HG03095 (cell line): ENCODE results near the gene FUCA2.
A peak's percentile ranks its signal among the peaks of the same experiment; 100 is the strongest.
"Not testable (repeated sequence)": the region's sequence is repeated elsewhere in the genome, so short reads cannot be mapped to it uniquely, and the experiment has no call there.

Experiments used
- ATAC-seq: cut with Tn5 transposase; IDR thresholded peaks from one replicate; pipeline ENCODE4 v1.9.1; 2021; ENCODE audit warnings: moderate library complexity; ENCODE audit not compliant: unreplicated experiment

Gene FUCA2

GRCh38 chr6:143505111-143505510, 6.4 kb downstream of the FUCA2 start:
- ATAC-seq = no peak

DNA sequence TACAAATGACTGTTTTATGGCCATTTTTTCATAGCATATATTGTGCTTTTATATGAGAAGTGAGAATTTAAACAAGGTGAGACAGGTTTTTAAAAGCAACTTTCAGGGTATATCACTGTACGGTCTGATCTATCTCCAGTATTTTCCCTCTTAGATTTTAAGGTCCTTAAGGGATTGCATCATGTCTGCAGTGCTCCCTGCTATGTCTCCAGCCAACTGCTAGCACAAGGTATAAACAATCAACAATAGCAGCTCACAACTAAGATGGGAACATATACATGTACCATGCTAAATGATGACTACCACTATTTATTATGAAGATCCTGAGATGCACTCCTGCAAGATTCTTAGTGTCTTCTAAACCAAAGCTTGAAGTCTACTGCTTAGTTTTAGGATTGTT, 7.2 kb downstream of the FUCA2 start:
- no peak for ATAC-seq

GRCh38 chr6:143501851-143502250, 9.7 kb downstream of the FUCA2 start:
- no peak for ATAC-seq

DNA sequence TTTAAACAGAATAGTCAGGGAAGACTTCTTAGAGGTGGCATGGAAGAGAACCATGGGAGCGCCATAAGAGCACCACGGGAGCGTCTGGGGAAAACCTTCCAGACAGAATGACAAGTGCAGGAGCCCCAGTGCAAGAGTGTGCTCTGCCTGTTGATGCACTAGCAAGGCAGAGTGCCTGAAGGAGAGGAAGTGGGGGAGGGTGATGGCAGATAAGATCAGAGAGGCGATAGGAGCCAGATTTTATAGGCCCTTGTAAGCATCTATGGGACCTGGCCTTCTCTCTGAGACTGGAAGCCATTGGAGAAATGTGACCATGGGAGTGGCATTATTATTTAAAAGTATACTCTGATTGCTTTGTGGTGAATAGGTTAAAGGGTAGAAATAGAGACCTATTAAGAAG, 13.1 kb downstream of the FUCA2 start:
- ATAC-seq = no peak

GRCh38 chr6:143496974-143497373, 14.5 kb downstream of the FUCA2 start:
- no peak for ATAC-seq

DNA sequence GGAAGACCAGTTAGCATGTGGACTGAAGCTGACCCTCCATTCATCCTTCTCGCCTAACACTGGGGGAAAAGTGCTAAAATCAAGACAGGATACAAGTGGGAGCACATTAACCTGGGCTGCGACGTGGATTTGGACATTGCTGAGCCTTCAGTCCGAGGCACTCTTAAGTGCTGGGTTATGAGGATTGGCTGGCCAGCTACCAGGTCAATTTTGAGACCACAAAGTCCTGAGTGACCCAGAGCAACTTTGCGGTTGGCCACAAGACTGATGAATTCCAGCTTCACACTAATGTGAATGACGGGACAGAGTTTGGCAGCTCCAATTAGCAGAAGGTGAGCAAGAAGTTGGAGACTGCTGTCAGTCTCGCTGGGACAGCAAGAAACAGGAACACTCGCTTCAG, 20.7 kb downstream of the FUCA2 start:
- ATAC-seq = no peak

DNA sequence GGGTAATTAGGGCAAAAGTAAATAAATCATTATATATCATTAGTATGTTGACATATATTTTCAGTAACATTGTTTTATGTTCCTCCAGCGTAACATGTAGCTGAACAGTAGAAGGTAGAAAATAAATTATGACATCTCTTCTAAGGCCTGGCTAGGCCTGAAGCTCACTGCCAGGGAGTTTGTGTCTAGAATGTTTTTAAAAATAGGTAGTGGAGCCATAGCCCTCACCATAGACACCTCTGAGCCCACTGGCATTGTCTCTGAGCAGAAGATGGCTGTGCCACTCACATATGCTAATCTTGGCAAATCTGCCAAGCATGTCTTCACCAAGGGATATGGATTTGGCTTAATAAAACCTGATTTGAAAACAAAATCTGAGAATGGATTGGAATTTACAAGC, 21.3 kb downstream of the FUCA2 start:
- ATAC-seq = no peak

- no peak for ATAC-seq
Observed at GRCh38 chr6:143486752-143487151, 24.8 kb downstream of the FUCA2 start.

GRCh38 chr6:143485967-143486366, 25.6 kb downstream of the FUCA2 start:
- ATAC-seq = no peak

DNA sequence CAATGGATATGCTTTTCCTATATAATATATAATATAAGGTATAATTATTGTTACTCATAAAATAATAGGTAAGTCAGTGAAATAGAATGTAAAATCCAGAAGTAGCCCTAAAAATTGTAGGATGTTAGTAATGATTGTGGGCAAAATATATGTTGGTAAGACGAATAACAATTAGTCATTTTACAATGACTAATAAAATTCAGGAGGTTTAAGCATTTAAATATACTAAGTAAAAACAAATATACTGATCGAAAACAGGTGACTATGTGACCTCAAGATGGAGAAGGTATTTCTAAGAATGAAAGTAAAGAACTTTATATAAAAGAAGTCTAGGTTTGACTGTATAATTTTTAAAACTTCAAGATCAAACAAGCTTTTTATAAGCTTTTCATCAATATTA, 28.9 kb downstream of the FUCA2 start:
- ATAC-seq = no peak

- ATAC-seq = no peak
Observed at GRCh38 chr6:143478479-143479062, 32.9 kb downstream of the FUCA2 start.

GRCh38 chr6:143476545-143476944, 35.0 kb downstream of the FUCA2 start:
- no peak for ATAC-seq

- ATAC-seq = no peak
Observed at GRCh38 chr6:143471822-143472221, 39.7 kb downstream of the FUCA2 start.

GRCh38 chr6:143468823-143469222, 42.7 kb downstream of the FUCA2 start:
- not testable (repeated sequence) for ATAC-seq

- no peak for ATAC-seq
Observed at GRCh38 chr6:143468026-143468425, 43.5 kb downstream of the FUCA2 start.

DNA sequence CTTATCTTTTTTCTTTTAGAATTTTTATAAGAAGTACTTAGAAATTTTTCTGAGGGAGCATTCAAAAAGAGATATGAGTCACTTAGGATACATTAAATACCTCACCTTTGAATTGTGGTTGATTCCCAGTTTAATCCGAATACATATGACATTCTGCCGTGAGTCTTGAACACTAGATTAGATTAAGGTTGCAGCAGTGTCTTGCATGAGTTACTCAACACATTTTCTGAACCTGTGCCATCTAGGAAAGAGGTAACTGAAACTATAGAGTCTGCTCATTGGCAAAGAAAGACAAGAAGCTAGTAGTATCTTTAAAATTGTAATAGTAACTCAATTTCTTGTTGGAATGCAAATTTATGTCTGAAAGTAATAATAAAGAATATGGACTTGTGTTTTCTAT, 46.0 kb downstream of the FUCA2 start:
- ATAC-seq = no peak

- ATAC-seq = no peak
Observed at GRCh38 chr6:143457563-143458359, 53.8 kb downstream of the FUCA2 start.

GRCh38 chr6:143451531-143451930, 60.0 kb downstream of the FUCA2 start:
- no peak for ATAC-seq

DNA sequence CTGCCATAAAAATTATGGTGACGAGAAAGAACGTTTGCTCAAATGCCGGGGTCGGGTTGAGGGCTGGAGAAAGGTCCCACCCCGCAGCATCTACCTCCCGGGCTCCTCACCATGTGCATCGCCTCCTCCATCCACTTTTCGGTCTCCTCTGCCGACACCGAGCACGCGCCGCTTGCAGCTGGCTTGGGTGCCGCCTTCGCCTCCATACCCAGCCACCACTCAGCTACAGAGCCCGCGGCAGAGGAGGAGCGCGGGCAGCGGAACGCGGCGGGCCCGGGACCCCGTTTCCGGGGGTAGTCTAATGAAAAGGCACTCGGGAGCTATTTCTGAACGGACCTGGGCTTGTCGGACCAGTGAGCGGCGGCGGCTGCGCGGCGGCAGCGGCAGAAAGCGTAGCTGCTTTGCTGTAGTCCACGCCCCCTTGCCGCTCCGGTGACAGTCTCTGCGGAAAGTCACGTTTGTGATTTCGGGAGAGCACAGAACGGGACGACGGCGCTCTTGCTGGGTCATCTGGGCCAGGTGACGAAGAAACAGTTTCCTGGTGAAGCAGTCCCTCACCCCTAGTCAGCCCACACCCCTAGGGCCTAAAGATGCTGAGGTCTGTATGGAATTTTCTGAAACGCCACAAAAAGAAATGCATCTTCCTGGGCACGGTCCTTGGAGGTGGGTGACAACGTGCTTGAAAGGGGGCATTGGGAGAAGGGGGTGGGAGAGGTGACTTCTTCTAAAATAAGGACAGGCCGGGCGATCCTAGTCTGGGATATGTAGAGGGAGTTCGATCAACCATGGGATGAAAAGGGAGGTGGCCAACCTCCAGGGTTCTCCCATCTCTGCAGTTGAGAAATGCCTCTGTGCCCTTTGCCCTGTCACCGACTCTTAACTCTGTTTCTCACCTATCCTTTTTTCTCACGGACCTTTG, 60.8 kb downstream of the FUCA2 start, which contains the start of the genes ADAT2 and PEX3:
TSS of gene ADAT2 (minus strand) at position 243 of the 919 bp plus-strand sequence. CDS start at position 206, 37 bp downstream.
TSS of gene PEX3 (plus strand) at position 353 of the 919 bp plus-strand sequence. CDS start at position 591, 238 bp downstream.
- peak; percentile 97 for ATAC-seq

DNA sequence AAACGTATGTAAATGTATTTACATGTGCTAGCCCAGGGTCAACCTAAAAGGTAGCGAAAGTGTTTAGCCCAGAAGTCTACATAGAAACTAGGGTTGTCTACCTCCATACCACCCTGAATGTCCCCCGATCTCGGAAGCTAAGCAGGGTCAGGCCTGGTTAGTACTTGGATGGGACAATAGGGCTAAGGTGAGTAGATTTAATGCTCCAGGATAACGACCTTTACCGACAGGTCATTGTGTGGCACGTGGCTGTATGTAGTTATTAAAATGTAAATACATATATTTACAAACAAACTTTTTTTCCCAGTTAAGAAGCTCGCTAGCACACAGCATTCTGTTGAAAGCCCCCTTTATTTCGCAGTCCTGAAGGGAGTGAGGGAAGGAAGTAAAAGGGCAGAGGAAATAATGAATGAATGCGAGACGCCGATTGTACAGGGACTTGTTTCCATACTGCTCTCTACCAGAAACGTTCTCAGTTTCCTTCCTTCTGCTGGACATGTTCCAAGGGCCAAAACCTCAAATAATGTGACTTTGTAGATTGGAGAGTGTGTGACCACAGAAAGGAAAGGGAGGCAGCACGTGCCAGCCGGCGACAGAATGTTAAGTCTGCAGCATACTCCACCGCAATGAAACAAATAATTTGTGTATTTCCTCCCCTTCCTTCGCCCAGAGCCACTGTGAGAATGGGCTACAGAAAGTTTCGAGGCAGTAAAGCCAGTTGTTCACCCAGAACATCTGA, 61.6 kb downstream of the FUCA2 start:
- peak; percentile 9 for ATAC-seq
